ENCODE data around the gene PTPRJ. TPM values are rescaled to one million over a fixed set of nuclear protein-coding genes. Genes with fewer than 3 reads are reported as not detected.

Gene PTPRJ
- total and polyA plus RNA-seq, 2 donors (not counting 1 experiment from before 2014, with no cell fraction given): 11.2 to 20.0 TPM

DNA sequence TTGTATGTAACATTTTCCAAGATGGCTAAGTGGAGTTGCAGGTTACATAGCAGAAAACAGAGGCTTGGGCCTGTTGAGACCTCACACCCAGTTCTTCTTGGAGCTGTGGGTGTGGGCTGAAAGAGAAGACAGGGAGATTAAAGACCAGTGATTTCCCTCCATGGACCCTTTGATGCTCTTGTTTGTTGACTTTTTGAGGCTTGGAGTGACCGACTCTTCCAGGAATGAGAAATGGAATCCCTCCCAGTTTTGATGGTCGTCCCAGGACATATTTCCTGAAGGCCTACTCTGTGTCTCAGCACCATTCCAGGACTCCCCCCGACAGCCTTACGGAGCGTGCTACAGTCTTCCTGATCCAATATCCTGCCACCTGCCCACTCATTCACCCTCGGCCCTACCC is 96.9 kb downstream of the PTPRJ start:
- Histone ChIP-seq H2AFZ (ENCODE audit: insufficient read depth, low read depth, low read length, poor library complexity, severe bottlenecking) (no peak overlapping the region), H3K36me3 (replicated peaks in 1 of 2; ENCODE audit: control extremely low read depth in 1 of 2, control insufficient read depth in 1 of 2, extremely low read depth in 1 of 2, insufficient read depth in 2 of 2, low read length in 1 of 2) (no peaks in the 10 kb centered on the region), H3K27ac (ENCODE audit: low read length in 2 of 2) (no peak overlapping the region), H3K27me3 (replicated peaks in 1 of 4; ENCODE audit: control extremely low read depth in 1 of 4, control insufficient read depth in 3 of 4, insufficient read depth in 4 of 4, low read length in 3 of 4) (no peaks in the 10 kb centered on the region), H4K20me1 (ENCODE audit: control insufficient read depth, insufficient read depth, low read length, poor library complexity, severe bottlenecking) (peaks cover 5% of the 10 kb centered on the region), H3K4me1 (ENCODE audit: control insufficient read depth in 2 of 2, insufficient read depth in 2 of 2, low read length in 2 of 2) (peaks cover 50 to 61% of the 10 kb centered on the region in 2 donors), H3K9me3 (ENCODE audit: control extremely low read depth in 1 of 3, control insufficient read depth in 2 of 3, insufficient read depth in 1 of 3, low read length in 2 of 3) (no peaks in the 10 kb centered on the region), H3K9ac (ENCODE audit: low read length) (no peak overlapping the region), H3K4me2 (replicated peaks; ENCODE audit: low read depth, low read length, poor library complexity, severe bottlenecking) (no peak overlapping the region), H3K79me2 (ENCODE audit: control insufficient read depth, insufficient read depth, low read length) (peaks cover 58% of the 10 kb centered on the region), H3K4me3 (ENCODE audit: control extremely low read depth in 1 of 5, extremely low read depth in 1 of 5, insufficient read depth in 1 of 5, low read depth in 2 of 5, low read length in 4 of 5) (no peak overlapping the region)
- ATAC-seq (ENCODE audit: low read depth) (no peak), DNase-seq (no peak)
- peak overlapping the region; percentile 5 for H3K27ac Mint-ChIP-seq
- ChIA-PET POLR2A (interaction anchor here (0.6 kb wide), 1 partner anchor 14 kb away, joined by 3 read pairs; no protein-coding TSS in a partner anchor), CTCF (interaction anchor here (1.2 kb wide), 1 partner anchor 31 kb away, joined by 4 read pairs; no protein-coding TSS in a partner anchor)
- WGBS (ENCODE audit: insufficient coverage): 100% methylated on average over 6 of the region's 6 CpGs
- no peak for TF ChIP-seq EZH2 (IDR thresholded peaks at IDR 0.05; ENCODE audit: borderline replicate concordance, insufficient read depth, low read depth, low read length, poor library complexity, severe bottlenecking)
- TF ChIP-seq, protein P1, sequence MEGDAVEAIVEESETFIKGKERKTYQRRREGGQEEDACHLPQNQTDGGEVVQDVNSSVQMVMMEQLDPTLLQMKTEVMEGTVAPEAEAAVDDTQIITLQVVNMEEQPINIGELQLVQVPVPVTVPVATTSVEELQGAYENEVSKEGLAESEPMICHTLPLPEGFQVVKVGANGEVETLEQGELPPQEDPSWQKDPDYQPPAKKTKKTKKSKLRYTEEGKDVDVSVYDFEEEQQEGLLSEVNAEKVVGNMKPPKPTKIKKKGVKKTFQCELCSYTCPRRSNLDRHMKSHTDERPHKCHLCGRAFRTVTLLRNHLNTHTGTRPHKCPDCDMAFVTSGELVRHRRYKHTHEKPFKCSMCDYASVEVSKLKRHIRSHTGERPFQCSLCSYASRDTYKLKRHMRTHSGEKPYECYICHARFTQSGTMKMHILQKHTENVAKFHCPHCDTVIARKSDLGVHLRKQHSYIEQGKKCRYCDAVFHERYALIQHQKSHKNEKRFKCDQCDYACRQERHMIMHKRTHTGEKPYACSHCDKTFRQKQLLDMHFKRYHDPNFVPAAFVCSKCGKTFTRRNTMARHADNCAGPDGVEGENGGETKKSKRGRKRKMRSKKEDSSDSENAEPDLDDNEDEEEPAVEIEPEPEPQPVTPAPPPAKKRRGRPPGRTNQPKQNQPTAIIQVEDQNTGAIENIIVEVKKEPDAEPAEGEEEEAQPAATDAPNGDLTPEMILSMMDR (IDR thresholded peaks at IDR 0.05): no peak
- H3K27me3 Mint-ChIP-seq: no peaks in the 10 kb centered on the region
- H3K4me3 Mint-ChIP-seq: no peak overlapping the region
- H3K4me1 Mint-ChIP-seq: peaks cover 64% of the 10 kb centered on the region
- intact Hi-C loops (cut with micrococcal nuclease): no loop called here
- H3K9me3 Mint-ChIP-seq (ENCODE audit: insufficient read depth): no peaks in the 10 kb centered on the region

DNA sequence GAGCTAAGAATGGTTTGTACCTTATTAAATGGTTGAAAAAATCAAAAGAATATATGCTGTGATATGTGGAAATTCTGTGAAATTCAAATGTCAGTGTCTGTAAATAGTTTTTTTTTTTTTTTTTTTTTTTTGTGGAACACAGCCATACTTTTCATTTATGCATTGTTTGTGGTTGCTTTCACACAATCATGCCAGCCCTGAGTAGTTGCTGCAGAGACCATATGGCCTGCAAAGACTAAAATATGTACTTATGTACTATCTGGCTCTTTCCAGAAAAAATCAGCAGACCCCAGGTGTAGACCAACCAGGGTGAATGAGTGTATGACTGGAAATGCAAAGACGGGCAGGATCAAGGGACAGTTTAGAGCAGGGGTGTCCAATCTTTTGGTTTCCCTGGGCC is 98.3 kb downstream of the PTPRJ start:
- H3K9ac ChIP-seq (ENCODE audit: low read length): no peak overlapping the region
- H4K20me1 ChIP-seq (ENCODE audit: control insufficient read depth, insufficient read depth, low read length, poor library complexity, severe bottlenecking): peaks cover 5% of the 10 kb centered on the region
- no CpG with 5 or more reads among the region's 1 CpG for WGBS (ENCODE audit: insufficient coverage)
- no peak overlapping the region for H2AFZ ChIP-seq (ENCODE audit: insufficient read depth, low read depth, low read length, poor library complexity, severe bottlenecking)
- Mint-ChIP-seq H3K4me1 (peaks cover 61% of the 10 kb centered on the region), H3K27ac (no peak overlapping the region), H3K4me3 (no peak overlapping the region), H3K9me3 (ENCODE audit: insufficient read depth) (no peaks in the 10 kb centered on the region), H3K27me3 (no peaks in the 10 kb centered on the region)
- intact Hi-C loops (cut with micrococcal nuclease): no loop called here
- H3K4me2 ChIP-seq (replicated peaks; ENCODE audit: low read depth, low read length, poor library complexity, severe bottlenecking): no peak overlapping the region
- no peak overlapping the region for H3K4me3 ChIP-seq (ENCODE audit: control extremely low read depth in 1 of 5, extremely low read depth in 1 of 5, insufficient read depth in 1 of 5, low read depth in 2 of 5, low read length in 4 of 5)
- peaks cover 70% of the 10 kb centered on the region for H3K79me2 ChIP-seq (ENCODE audit: control insufficient read depth, insufficient read depth, low read length)
- H3K36me3 ChIP-seq (replicated peaks in 1 of 2; ENCODE audit: control extremely low read depth in 1 of 2, control insufficient read depth in 1 of 2, extremely low read depth in 1 of 2, insufficient read depth in 2 of 2, low read length in 1 of 2): peaks cover 0 to 2% of the 10 kb centered on the region in 2 experiments
- ATAC-seq (ENCODE audit: low read depth): no peak
- ChIA-PET POLR2A (interaction anchor here (0.7 to 1.3 kb wide), 2 partner anchors 28 to 35 kb away, joined by 4 to 5 read pairs; no protein-coding TSS in a partner anchor), CTCF (no interaction called here)
- peaks cover 44 to 58% of the 10 kb centered on the region in 2 donors for H3K4me1 ChIP-seq (ENCODE audit: control insufficient read depth in 2 of 2, insufficient read depth in 2 of 2, low read length in 2 of 2)
- no peak overlapping the region for H3K27ac ChIP-seq (ENCODE audit: low read length in 2 of 2)
- TF ChIP-seq, protein P1 (IDR thresholded peaks at IDR 0.05): no peak
- no peak for TF ChIP-seq EZH2 (IDR thresholded peaks at IDR 0.05; ENCODE audit: borderline replicate concordance, insufficient read depth, low read depth, low read length, poor library complexity, severe bottlenecking)
- no peak for DNase-seq
- no peaks in the 10 kb centered on the region for H3K27me3 ChIP-seq (replicated peaks in 1 of 4; ENCODE audit: control extremely low read depth in 1 of 4, control insufficient read depth in 3 of 4, insufficient read depth in 4 of 4, low read length in 3 of 4)
- H3K9me3 ChIP-seq (ENCODE audit: control extremely low read depth in 1 of 3, control insufficient read depth in 2 of 3, insufficient read depth in 1 of 3, low read length in 2 of 3): no peaks in the 10 kb centered on the region
